Measurements from ENCODE around the gene KDM4B. TPM values are rescaled to one million over a fixed set of nuclear protein-coding genes. Genes with fewer than 3 reads are reported as not detected.

The KDM4B gene
- total and polyA plus RNA-seq, 2 donors (not counting 1 experiment from before 2014, with no cell fraction given): 75.5 to 205 TPM

GRCh38 chr19:5086230-5086629 is 117.3 kb downstream of the KDM4B start:
- Mint-ChIP-seq H3K27me3 (no peaks in the 10 kb centered on the region), H3K4me3 (no peak overlapping the region), H3K27ac (no peak overlapping the region), H3K4me1 (peaks cover 1% of the 10 kb centered on the region), H3K9me3 (ENCODE audit: insufficient read depth) (no peaks in the 10 kb centered on the region)
- ChIA-PET CTCF (no interaction called here), POLR2A (no interaction called here)
- Histone ChIP-seq H3K4me1 (ENCODE audit: control insufficient read depth in 2 of 2, insufficient read depth in 2 of 2, low read length in 2 of 2) (no peaks in the 10 kb centered on the region), H3K79me2 (ENCODE audit: control insufficient read depth, insufficient read depth, low read length) (no peaks in the 10 kb centered on the region), H3K9me3 (ENCODE audit: control extremely low read depth in 1 of 3, control insufficient read depth in 2 of 3, insufficient read depth in 1 of 3, low read length in 2 of 3) (peaks cover 0 to 6% (median 0%) of the 10 kb centered on the region in 3 donors), H4K20me1 (ENCODE audit: control insufficient read depth, insufficient read depth, low read length, poor library complexity, severe bottlenecking) (no peaks in the 10 kb centered on the region), H2AFZ (ENCODE audit: insufficient read depth, low read depth, low read length, poor library complexity, severe bottlenecking) (no peak overlapping the region), H3K9ac (ENCODE audit: low read length) (no peak overlapping the region), H3K27ac (ENCODE audit: low read length in 2 of 2) (no peak overlapping the region), H3K36me3 (replicated peaks in 1 of 2; ENCODE audit: control extremely low read depth in 1 of 2, control insufficient read depth in 1 of 2, extremely low read depth in 1 of 2, insufficient read depth in 2 of 2, low read length in 1 of 2) (peaks cover 1 to 35% of the 10 kb centered on the region in 2 experiments), H3K27me3 (replicated peaks in 1 of 4; ENCODE audit: control extremely low read depth in 1 of 4, control insufficient read depth in 3 of 4, insufficient read depth in 4 of 4, low read length in 3 of 4) (no peaks in the 10 kb centered on the region), H3K4me3 (ENCODE audit: control extremely low read depth in 1 of 5, extremely low read depth in 1 of 5, insufficient read depth in 1 of 5, low read depth in 2 of 5, low read length in 4 of 5) (no peak overlapping the region), H3K4me2 (replicated peaks; ENCODE audit: low read depth, low read length, poor library complexity, severe bottlenecking) (no peak overlapping the region)
- DNase-seq (no peak), ATAC-seq (ENCODE audit: low read depth) (no peak)
- intact Hi-C loops (cut with micrococcal nuclease): no loop called here
- TF ChIP-seq, protein P1, sequence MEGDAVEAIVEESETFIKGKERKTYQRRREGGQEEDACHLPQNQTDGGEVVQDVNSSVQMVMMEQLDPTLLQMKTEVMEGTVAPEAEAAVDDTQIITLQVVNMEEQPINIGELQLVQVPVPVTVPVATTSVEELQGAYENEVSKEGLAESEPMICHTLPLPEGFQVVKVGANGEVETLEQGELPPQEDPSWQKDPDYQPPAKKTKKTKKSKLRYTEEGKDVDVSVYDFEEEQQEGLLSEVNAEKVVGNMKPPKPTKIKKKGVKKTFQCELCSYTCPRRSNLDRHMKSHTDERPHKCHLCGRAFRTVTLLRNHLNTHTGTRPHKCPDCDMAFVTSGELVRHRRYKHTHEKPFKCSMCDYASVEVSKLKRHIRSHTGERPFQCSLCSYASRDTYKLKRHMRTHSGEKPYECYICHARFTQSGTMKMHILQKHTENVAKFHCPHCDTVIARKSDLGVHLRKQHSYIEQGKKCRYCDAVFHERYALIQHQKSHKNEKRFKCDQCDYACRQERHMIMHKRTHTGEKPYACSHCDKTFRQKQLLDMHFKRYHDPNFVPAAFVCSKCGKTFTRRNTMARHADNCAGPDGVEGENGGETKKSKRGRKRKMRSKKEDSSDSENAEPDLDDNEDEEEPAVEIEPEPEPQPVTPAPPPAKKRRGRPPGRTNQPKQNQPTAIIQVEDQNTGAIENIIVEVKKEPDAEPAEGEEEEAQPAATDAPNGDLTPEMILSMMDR (IDR thresholded peaks at IDR 0.05): no peak
- TF ChIP-seq EZH2 (IDR thresholded peaks at IDR 0.05; ENCODE audit: borderline replicate concordance, insufficient read depth, low read depth, low read length, poor library complexity, severe bottlenecking): no peak
- 98% methylated on average over 17 of the region's 19 CpGs for WGBS (ENCODE audit: insufficient coverage)

- ChIA-PET CTCF (no interaction called here), POLR2A (no interaction called here)
- Mint-ChIP-seq H3K4me3 (no peak overlapping the region), H3K9me3 (ENCODE audit: insufficient read depth) (no peaks in the 10 kb centered on the region), H3K27me3 (no peaks in the 10 kb centered on the region), H3K4me1 (peaks cover 3% of the 10 kb centered on the region), H3K27ac (no peak overlapping the region)
- no peaks in the 10 kb centered on the region for H3K4me1 ChIP-seq (ENCODE audit: control insufficient read depth in 2 of 2, insufficient read depth in 2 of 2, low read length in 2 of 2)
- TF ChIP-seq EZH2 (IDR thresholded peaks at IDR 0.05; ENCODE audit: borderline replicate concordance, insufficient read depth, low read depth, low read length, poor library complexity, severe bottlenecking): no peak
- TF ChIP-seq, protein P1 (IDR thresholded peaks at IDR 0.05): no peak
- no peak for ATAC-seq (ENCODE audit: low read depth)
- peaks cover 0 to 6% (median 0%) of the 10 kb centered on the region in 3 donors for H3K9me3 ChIP-seq (ENCODE audit: control extremely low read depth in 1 of 3, control insufficient read depth in 2 of 3, insufficient read depth in 1 of 3, low read length in 2 of 3)
- H3K79me2 ChIP-seq (ENCODE audit: control insufficient read depth, insufficient read depth, low read length): no peaks in the 10 kb centered on the region
- no peak overlapping the region for H3K9ac ChIP-seq (ENCODE audit: low read length)
- DNase-seq: no peak
- no peak overlapping the region for H3K4me3 ChIP-seq (ENCODE audit: control extremely low read depth in 1 of 5, extremely low read depth in 1 of 5, insufficient read depth in 1 of 5, low read depth in 2 of 5, low read length in 4 of 5)
- no peak overlapping the region for H2AFZ ChIP-seq (ENCODE audit: insufficient read depth, low read depth, low read length, poor library complexity, severe bottlenecking)
- no peak overlapping the region for H3K27ac ChIP-seq (ENCODE audit: low read length in 2 of 2)
- 94% methylated on average over 13 of the region's 20 CpGs for WGBS (ENCODE audit: insufficient coverage)
- peaks cover 1 to 30% of the 10 kb centered on the region in 2 experiments for H3K36me3 ChIP-seq (replicated peaks in 1 of 2; ENCODE audit: control extremely low read depth in 1 of 2, control insufficient read depth in 1 of 2, extremely low read depth in 1 of 2, insufficient read depth in 2 of 2, low read length in 1 of 2)
- no peaks in the 10 kb centered on the region for H4K20me1 ChIP-seq (ENCODE audit: control insufficient read depth, insufficient read depth, low read length, poor library complexity, severe bottlenecking)
- H3K4me2 ChIP-seq (replicated peaks; ENCODE audit: low read depth, low read length, poor library complexity, severe bottlenecking): no peak overlapping the region
- no peaks in the 10 kb centered on the region for H3K27me3 ChIP-seq (replicated peaks in 1 of 4; ENCODE audit: control extremely low read depth in 1 of 4, control insufficient read depth in 3 of 4, insufficient read depth in 4 of 4, low read length in 3 of 4)
- intact Hi-C loops (cut with micrococcal nuclease): no loop called here
Measured at GRCh38 chr19:5086725-5087439, 118.0 kb downstream of the KDM4B start.

Data from B cell (primary cell).